Measurements from ENCODE around the gene SLC49A3. TPM values are rescaled to one million over a fixed set of nuclear protein-coding genes. Genes with fewer than 3 reads are reported as not detected.
"Not testable (repeated sequence)": the region's sequence is repeated elsewhere in the genome, so short reads cannot be mapped to it uniquely, and the experiment has no call there.

Gene SLC49A3
- polyA plus RNA-seq, 4 donors, result 3.7 to 7.1 (median 5.0) TPM

GRCh38 chr4:655464-656151, 33.3 kb downstream of the SLC49A3 start:
- no peak for DNase-seq (ENCODE audit: low read depth in 4 of 4, low spot score in 2 of 4)

GRCh38 chr4:654871-655463, 34.0 kb downstream of the SLC49A3 start:
- no peak for DNase-seq (ENCODE audit: low read depth in 4 of 4, low spot score in 2 of 4)

DNA sequence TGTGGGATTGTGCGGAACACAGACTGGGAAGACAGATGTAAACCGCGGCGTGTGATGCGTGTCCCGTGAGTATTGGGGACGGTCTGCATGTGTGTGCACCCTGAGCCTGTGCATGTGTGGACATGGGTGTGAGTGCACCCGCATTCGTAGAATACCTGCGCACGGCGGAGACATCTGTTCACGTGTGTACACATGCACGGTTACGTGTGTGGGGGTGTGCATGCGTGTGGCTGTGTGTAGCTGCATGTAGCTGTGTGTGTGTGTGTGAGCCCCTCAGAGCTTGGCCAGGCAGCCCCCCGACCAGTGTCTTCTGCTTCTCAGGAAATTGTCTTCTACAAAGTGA, 34.5 kb downstream of the SLC49A3 start:
- DNase-seq (ENCODE audit: low read depth in 4 of 4, low spot score in 2 of 4), result no peak

- DNase-seq (ENCODE audit: low read depth in 4 of 4, low spot score in 2 of 4), result no peak
Observed at GRCh38 chr4:653831-654502, 35.0 kb downstream of the SLC49A3 start.

DNA sequence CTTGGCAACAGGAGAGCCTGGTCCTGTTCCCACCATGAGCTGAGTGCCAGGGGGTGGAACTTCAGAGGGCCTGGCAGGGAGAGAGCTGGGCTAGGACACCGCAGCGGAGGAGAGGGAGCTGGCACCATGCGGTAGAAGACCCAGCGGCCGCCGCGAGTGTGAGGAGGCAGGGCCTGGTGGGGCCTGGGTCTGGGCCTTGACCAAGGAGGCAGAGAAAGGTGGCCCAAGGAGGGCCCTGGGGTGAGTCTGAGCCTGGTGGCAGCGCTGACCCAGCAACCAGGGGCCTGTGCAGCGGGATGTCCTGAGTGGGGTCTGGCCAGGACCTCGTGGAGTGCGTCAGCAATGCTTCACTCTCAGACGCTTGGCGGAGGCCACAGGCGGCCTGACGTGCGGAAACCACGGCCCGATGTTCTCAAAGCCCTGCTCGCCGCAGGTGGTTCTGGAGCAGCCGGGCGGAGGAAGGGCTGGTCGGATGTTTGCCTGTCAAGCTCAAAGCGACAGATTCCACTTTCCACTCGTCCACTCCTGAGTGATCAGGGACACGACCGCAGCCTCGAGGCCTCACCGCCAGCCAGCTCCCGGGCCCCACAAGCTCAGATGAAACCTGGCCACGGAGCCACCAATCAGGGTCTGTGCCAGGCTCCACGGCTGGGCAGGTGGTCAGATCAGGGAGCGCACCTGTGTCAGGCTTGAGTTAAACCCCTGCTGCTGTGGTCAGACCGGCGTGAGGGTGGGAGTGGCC, 35.7 kb downstream of the SLC49A3 start:
- no peak for DNase-seq (ENCODE audit: low read depth in 4 of 4, low spot score in 2 of 4)

DNA sequence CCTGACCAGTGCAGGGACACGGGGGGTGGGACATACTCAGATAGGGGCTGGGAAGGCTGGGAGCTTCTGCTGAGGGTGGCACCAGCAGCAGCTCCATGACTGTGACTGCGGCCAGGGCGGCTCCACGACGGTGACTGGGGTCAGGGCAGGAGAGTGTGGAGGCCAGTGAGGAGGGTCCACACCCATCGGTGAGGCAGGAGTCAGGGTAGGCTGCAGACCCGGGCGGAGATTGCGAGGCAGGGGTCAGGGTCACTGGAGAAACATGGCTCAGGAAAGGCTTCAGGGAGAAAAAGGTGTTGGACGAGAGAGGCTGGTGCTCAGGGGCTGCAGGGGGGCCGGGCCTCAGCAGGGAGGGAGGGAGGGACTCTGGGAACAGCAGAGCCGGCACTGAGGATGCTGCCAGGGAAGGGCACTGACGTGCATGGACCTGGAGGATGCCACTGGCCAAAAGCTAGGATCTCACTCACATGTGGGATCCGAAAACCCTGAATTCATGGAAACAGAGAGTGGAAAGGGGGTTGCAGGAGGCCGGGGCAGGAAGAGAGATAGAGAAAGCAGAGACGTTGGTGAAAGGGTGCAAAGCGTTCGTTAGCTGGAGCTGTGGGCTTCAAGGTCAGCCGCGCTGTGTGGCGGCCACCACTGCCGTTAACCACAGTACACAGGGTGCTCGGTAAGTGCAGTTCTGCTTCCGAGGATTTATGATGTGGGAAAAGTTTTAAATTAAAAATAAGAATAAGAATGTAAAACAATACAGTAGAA, 36.9 kb downstream of the SLC49A3 start:
- no peak for DNase-seq (ENCODE audit: low read depth in 4 of 4, low spot score in 2 of 4)

DNA sequence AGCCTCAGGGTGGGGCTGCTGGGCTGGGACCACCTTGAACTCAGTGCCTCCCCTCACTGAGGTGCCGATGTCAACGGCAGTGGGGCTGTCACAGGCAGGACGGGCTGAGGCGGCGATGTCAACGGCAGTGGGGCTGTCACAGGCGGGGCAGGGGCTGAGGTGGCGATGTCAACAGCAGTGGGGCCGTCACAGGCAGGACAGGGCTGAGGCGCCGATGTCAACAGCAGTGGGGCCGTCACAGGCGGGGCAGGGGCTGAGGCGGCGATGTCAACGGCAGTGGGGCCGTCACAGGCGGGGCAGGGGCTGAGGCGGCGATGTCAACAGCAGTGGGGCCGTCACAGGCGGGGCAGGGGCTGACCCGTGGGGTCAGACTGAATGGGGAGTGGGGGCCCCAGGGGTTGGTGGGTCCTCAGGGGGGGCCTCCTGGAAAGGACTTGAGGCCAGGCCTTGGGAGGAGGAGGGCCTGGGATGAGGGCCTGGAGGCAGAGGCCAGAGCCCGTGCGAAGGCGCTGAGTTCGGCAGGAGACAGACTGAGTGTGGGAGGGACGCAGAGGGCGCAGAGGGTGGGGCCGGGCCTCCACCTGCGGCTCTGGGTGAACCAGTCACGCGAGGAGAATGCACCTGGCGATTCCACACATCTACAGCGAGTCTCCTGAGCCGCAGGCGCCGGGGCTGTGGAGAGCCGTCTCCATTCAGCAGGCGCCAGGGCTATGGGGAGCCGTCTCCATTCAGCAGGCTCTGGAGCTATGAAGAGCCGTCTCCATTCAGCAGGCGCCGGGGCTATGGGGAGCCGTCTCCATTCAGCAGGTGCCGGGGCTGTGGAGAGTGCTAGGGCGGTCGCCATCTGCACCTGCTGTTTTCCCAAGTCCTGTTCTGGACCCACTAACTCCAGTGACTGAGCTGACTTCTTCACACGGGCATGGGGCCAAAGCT, 37.7 kb downstream of the SLC49A3 start:
- no peak for DNase-seq (ENCODE audit: low read depth in 4 of 4, low spot score in 2 of 4)

GRCh38 chr4:650461-650860, 38.5 kb downstream of the SLC49A3 start:
- DNase-seq (ENCODE audit: low read depth in 4 of 4, low spot score in 2 of 4), result no peak

DNA sequence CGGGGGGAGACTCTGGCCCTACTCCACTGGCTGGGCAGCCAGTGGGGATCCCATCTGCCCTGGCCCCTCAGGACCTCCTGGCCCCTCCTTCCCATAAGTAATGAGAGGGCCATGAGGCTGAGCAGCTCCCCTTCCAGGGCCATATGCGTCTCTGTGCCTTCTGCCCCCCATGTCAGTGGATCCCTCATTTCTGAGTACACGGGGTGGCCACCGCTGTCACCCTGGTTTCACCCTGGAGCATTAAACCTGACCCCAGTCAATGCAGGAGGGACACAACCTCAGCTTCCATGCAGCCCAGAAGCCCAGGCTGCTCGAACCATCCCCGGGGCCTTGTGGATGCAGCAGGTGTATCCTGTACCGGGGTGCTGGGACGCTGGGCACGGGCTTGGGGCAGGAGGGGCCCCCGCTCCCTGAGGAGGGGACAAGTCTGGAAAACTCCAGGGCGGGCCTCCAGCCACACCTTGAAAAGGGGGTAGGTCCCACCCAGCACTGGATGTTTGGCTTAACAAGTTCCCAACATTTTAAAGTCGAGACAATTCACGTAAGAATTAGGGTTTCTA, 39.1 kb downstream of the SLC49A3 start:
- DNase-seq (ENCODE audit: low read depth in 4 of 4, low spot score in 2 of 4), result no peak

- DNase-seq (ENCODE audit: low read depth in 4 of 4, low spot score in 2 of 4), result no peak
Observed at GRCh38 chr4:649293-649625, 39.7 kb downstream of the SLC49A3 start.

GRCh38 chr4:648579-649292, 40.2 kb downstream of the SLC49A3 start:
- DNase-seq (ENCODE audit: low read depth in 4 of 4, low spot score in 2 of 4), result no peak

DNA sequence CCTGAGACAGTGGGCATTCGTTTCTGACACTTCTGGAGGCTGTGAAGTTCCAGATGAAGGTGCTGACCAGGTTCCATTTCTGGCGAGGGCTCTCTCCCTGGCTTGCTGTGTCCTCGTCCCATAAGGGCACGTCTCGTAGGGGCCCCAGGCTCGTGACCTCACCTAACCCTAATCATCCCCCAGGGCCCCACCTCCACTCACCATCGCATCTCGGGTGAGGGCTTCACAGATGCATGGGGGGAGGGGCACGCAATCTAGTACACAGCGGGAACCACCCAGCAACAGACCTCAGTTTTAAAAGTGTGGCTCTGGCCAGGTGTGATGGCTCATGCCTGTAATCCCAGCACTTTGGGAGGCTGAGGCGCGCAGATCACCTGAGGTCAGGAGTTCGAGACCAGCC, 41.5 kb downstream of the SLC49A3 start:
- no peak for DNase-seq (ENCODE audit: low read depth in 4 of 4, low spot score in 2 of 4)

DNA sequence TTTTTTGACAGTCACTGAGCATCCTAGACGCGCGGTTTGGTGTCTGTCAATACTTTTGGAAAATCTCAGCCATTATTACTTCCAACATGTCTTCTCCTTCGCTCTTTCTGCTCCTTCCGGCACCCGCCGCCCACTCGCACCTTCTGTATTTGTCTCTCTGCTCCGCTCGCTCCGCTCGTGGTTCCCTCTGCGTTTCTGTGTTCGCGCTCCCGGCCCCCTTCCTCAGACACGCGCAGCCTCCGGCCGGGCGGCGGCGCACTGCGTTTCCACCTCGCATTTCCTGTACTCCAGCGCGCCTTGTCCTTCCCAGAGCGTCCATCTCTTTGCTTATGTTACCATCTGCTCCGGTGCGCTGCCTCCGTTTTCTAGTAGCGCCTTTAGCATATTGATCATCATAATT, 42.5 kb downstream of the SLC49A3 start:
- DNase-seq (ENCODE audit: low read depth in 4 of 4, low spot score in 2 of 4), result no peak

DNA sequence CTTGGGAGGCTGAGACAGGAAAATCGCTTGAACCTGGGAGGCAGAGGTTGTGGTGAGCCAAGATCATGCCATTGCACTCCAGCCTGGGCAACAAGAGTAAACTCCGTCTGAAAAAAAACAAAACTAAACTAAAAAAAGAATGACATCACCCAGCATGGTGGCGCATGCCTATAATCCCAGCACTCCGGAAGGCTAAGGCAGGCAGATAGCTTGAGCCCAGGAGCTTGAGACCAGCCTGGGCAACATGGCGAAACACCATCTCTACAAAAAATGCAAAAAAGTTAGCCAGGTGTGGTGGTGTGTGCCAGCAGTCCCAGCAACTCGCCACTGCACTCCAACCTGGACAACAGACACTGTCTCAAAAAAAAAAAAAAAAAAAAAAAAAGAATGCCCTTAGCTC, 46.6 kb downstream of the SLC49A3 start:
- DNase-seq (ENCODE audit: low read depth in 4 of 4, low spot score in 2 of 4), result not testable (repeated sequence)

GRCh38 chr4:637536-638280, 51.2 kb downstream of the SLC49A3 start:
- no peak for DNase-seq (ENCODE audit: low read depth in 4 of 4, low spot score in 2 of 4)

- no peak for DNase-seq (ENCODE audit: low read depth in 4 of 4, low spot score in 2 of 4)
Observed at GRCh38 chr4:636628-637159, 52.3 kb downstream of the SLC49A3 start.

- DNase-seq (ENCODE audit: low read depth in 4 of 4, low spot score in 2 of 4), result no peak
Observed at GRCh38 chr4:635851-636627, 52.9 kb downstream of the SLC49A3 start.
